SK-N-MC (cell line): ENCODE data around the gene TACC2.

Experiments
- EZH2 ChIP-seq: fragments of 200-600 bp; sonication (generic); IDR thresholded peaks from one replicate; pipeline ENCODE4 v1.6.1; 2017; ENCODE audit warnings: antibody characterized with exemption
- POLR2AphosphoS5 ChIP-seq: IDR thresholded peaks from 2 replicates; pipeline ENCODE4 v1.6.1; 2012; ENCODE audit warnings: mild to moderate bottlenecking, low read depth, low read length, borderline replicate concordance

- TF ChIP-seq POLR2AphosphoS5 (no peak), EZH2 (no peak)
Measured at GRCh38 chr10:122191936-122192541, 203.1 kb downstream of the TACC2 start.
